GM19455 (cell line): Measurements from ENCODE around the gene CHRNB1.

ENCODE experiments used
- ATAC-seq: cut with Tn5 transposase; IDR thresholded peaks from one replicate; pipeline ENCODE4 v1.9.1; 2021; ENCODE audit not compliant: unreplicated experiment

Gene CHRNB1, protein sequence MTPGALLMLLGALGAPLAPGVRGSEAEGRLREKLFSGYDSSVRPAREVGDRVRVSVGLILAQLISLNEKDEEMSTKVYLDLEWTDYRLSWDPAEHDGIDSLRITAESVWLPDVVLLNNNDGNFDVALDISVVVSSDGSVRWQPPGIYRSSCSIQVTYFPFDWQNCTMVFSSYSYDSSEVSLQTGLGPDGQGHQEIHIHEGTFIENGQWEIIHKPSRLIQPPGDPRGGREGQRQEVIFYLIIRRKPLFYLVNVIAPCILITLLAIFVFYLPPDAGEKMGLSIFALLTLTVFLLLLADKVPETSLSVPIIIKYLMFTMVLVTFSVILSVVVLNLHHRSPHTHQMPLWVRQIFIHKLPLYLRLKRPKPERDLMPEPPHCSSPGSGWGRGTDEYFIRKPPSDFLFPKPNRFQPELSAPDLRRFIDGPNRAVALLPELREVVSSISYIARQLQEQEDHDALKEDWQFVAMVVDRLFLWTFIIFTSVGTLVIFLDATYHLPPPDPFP

DNA sequence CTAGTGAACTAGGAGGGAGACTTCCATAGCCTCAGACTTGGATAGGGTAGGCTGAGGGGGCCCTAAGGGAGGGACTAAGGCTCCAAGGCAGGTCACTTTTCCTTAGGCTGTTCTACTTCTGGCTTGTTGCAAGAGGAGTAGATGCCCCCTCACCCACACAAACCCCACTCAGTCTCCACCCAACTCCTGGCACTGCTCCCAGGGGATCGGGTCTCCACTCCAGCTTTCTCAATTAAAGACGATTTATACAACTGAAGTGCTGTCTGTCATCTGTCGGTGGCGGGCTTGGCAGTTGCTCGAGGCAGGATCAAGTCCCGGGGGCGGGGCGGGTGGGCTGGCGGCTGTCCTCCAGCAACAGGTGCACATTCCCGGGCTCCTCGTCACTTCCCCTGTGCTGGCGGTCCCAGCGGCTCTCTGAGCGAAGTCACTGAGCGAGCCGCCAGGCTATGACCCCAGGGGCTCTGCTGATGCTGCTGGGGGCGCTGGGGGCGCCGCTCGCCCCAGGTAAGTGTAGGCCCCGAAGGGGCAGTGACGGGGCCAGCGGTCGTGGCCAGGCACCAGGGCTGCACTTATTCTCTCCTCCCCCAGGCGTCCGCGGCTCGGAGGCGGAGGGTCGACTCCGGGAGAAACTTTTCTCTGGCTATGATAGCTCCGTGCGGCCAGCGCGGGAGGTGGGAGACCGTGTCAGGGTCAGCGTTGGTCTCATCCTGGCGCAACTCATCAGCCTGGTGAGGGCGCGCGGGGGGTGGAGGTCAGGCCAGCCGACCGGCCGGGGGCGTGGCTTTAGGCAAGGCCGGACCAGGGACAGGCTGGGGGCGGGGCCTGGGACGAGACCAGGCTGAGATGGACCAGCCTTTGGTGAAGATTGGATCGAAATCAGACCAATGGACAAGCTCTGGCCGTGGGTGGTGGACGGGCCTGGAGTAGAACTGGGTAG is at the start of gene CHRNB1:
CHRNB1 (plus strand) TSS at position 380 of the 937 bp plus-strand sequence; CDS start at position 447, 67 bp downstream.
- peak; percentile 72 for ATAC-seq

DNA sequence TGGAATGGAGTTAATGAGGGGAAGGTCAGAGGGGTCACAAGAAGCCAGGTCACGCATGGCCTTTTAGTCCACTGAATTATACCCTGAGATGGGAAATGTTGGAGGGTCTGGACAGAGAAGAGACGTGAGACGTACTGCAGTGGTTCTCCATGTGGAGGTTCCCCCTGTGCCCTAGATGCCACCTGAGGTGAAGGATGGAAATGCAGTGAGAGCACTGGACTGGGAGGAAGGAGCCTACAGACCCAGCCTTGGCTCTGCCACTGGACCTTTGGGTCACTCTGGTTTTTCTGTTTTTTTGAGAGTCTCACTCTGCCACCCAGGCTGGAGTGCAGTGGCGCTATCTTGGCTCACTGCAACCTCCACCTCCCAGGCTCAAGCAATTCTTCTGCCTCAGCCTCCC is 48.7 kb upstream of the CHRNB1 start:
- no peak for ATAC-seq

DNA sequence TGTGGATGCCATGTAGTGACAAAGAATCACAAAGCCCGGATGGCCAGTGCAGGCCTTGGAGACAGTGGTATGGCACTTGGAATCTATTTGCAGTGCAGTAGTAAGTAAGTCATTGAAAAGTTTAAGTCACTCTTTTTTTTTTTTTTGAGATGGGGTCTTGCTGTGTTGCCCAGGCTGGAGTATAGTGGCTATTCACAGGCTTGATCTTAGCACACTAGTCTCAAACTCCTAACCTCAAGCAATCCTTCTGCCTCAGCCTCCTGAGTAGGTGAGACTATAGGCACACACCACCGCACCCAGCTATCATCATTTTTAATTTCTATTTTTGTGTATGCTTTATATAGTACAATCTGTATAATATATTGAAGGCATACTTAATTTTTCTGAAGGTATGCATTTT is 46.2 kb upstream of the CHRNB1 start:
- ATAC-seq = no peak

DNA sequence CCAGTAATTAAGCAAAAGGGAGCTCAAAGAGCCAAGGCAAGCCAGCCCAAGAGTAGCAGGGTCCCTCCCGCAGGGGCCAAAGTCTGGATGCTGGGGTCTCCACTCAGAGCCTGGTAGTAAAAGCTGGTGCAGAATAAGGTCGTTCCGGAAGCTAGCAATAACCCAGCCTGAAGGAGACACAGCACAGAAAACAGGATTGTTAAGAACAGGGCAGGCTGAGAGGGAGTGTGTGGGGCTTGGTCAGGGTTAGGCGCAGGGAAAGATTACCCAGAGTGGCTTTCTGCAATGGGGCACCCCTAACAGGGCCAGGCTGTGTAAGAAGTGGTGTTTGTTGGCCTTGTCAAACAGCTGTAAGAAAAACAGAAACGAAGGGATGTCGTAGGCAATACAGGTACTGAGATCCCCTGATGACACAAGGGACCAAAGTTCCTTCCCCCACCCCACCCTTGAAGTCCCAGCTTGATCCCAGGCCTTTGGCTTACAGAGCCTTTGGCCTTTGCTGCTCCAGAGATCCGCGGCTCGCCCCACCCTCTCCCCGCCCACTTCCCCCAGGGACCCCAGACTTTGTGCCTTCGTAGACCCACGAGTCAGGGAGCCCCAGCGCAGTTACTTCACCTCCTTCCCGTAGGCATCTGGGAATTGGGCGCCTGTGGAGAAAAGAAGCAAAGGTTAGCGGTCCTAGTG is 41.7 kb upstream of the CHRNB1 start:
- ATAC-seq = no peak

DNA sequence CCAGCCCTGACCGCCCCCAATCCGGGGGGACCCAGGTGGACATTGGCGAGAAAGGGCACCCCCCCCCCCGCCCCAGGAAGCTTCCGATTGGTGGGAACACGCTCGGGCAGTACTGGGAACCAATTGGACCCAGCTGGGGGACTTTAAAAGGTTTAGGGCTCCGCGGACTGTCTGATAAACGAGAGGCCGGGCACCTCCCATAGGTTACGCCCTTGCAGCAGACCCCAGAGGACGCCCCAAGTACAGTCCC is 41.2 kb upstream of the CHRNB1 start:
- ATAC-seq = peak; percentile 17

DNA sequence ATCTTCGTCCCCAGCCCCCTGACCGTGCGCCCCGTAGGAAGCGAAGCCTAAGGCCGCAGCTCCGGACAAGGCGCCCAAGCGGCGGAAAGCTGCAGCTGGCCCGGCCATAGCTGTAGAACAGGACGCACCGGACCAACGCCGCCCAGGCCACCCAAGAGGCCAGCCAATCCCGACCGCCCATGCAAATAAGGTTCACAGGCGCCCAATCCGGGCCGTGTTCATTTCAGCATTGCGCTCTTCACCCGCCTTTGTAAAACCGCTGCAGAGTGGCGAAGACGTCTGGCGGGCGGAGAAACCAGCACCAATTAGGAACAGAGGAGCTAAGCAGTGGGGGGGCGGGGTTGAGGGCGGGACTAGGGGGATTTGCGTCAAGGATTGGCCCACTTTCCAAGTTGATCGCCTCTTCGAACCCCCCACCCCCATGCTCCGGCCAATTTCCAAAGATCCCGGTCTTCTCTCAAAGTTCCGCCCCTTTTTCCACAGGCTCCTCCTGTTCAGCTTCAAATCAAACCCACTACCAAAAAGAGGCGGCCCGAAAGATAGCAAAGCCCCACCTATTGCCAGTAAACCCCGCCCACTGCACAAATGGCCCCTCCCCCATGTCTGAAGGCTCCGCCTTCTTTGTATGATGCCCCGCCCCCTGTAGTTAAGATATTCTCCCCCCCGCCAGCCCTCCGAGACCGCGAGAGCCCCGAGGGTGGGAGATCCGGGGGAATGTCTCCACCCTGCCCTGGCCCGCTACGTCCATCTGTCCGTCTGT is 40.7 kb upstream of the CHRNB1 start, which contains the start of gene TMEM256:
TMEM256 (minus strand) TSS at position 121 of the 760 bp plus-strand sequence; CDS start at position 108, 13 bp downstream.
- peak; percentile 93 for ATAC-seq

DNA sequence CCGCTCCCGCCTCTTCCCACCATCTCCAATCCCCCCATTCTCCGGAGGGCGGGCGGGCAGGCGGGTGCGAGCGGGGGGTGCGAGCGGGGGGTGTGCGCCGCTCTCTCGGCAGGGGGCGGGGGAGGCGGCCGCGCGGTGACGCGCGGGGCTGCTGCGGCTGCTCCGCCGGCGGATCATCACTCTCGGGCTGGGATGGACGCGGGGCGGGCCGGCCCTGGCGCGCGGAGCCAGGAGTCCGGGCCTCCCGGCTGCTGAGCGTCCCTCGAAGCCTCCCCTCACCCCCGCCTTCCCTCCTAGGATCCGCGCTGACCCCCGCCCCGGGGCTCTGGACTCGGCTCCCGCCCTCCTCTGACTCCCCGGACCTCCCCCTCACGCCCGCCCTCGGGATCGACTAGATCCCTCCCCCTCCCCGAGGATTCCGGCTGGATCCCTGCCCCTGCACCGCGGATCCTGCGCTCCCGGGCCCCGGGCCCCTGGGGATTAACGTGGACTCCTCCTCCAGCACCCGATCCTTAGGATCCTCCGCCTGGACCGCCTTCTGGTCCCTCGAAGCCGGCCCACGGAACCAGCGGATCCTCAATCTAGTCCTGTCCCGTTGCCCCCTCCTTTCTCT is 40.0 kb upstream of the CHRNB1 start:
- ATAC-seq = no peak

DNA sequence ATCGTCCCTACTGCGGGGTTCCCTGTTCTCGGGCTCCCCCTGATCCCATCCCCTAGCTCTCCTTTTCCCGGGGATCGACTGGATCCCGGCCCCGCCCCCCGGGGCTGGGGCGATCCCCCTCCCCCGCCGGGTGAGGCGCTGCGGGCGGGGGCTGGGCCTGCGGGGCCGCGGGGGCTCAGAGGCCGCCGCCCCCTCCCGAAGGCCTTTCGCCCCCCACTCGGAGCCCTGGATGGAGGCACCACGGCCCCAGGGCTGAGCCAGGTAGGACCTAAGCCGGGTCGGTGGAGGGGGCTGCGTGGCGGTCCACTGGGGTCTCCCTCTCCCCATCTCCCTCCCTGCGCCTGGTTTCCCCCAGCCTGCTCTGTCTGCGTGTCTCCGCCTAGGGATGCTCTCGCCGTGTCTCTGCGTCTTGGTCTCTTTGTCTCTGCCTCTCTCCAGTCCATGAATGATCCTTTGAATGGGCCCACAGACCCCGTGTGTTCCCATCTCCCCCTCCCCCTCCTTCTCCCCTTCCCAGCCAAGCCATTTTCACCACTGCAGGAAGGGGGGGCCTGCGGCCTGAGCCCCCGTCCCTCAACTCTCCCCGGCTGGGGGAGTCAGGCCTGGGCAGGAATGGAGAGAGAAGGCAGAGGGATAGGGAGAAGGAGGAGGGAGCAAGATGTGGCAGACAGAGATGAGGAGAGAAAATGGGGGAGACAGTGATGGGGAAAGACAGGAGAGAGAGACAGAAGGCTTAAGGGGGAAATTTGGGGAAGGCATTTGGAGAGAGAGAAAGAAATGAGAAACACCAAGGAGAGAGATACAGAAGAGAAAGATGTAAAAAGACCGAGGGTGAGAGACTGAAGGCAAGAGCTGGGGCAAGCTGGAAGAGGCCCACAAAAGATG is 39.3 kb upstream of the CHRNB1 start:
- ATAC-seq = no peak

DNA sequence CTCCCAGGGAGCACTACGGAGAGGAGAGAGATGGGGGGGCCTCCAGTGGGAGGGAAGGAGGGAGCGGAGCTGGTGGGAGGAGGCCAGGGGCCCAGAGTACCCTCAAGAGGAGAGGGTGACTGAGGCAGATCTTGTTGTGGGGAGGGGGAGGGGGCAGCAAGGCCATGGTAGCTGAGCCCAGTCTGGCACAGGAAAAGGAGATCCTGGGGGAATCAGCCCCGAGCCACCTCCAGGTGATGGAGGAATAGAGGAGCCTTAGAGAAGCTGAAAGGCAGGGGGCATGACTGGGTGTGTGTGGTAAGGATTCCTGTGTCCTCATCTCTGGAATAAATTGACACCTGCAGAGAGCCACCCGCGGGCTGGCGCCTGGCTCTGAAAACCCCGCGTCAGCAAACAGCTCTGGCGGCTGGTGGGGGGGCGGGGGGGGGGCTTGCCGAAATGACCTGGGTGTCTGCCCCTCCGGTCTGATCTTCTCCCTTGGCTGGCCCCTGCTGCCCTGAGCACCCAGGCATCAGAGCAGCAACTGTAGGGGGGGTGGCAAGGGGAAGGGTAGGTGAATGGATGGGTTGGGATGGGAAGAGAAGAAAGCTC is 38.5 kb upstream of the CHRNB1 start:
- ATAC-seq = no peak

DNA sequence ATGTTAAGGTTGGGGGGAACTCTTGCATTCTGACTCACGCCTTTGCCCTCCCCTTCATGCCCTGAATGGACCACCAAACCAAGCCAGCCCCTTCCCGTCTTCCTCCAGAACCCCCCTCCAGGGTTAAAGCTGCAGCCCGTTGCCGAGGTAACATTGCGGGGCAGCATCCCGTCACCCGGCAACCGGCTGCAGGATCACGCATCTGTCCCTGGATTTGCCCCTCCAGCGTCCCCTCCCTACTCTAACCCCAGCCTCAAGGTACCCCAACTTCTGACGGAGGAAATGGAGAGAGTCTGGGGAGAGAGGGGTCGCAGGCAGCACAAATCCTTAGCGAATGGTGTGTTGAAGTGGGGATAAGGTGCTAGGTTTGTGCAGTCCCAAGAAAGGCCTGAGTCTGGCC is 37.8 kb upstream of the CHRNB1 start:
- no peak for ATAC-seq

DNA sequence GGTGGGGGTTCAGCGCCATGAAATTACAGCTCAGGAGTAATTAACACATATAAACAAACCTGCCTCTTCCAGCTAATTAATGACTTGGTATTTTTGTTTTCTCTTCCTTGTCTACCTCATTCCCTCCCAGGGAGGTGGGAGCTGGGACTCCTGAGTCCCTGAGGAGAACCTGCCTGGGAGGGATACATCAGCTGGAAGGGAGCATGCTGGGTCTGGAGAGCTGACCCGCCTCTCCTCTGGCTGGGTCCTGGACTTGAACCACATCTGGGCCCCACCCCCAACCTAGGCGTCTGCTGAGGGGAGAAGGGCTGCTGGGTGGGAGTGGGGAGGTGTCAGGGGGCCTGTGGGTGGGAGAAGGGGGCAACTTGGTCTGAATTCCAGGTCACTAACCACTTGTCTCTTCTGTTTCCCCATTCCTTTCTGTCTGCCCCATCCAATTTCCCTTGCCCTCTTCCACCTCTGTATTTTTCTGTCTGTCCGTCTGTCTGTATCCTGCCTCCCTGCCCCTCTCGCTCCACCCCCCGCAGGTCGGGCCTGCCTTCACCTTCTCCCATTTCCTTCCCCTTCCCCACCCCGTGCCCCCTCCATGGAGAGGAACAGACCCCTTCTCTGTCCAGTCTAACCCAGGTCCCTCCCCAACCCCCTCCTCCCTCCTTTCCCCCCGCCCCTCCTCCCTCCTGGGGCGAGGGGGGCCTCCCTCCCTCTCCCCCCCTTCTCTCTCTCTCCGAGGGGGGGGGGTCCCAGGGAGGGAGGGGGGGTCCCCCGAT is 37.2 kb upstream of the CHRNB1 start, which contains the start of gene NLGN2:
NLGN2 (plus strand) TSS at position 361 of the 767 bp plus-strand sequence. CDS start 411 bp downstream, outside the sequence.
- no peak for ATAC-seq

DNA sequence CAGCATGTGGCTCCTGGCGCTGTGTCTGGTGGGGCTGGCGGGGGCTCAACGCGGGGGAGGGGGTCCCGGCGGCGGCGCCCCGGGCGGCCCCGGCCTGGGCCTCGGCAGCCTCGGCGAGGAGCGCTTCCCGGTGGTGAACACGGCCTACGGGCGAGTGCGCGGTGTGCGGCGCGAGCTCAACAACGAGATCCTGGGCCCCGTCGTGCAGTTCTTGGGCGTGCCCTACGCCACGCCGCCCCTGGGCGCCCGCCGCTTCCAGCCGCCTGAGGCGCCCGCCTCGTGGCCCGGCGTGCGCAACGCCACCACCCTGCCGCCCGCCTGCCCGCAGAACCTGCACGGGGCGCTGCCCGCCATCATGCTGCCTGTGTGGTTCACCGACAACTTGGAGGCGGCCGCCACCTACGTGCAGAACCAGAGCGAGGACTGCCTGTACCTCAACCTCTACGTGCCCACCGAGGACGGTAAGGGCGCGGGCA is 36.6 kb upstream of the CHRNB1 start:
- no peak for ATAC-seq

DNA sequence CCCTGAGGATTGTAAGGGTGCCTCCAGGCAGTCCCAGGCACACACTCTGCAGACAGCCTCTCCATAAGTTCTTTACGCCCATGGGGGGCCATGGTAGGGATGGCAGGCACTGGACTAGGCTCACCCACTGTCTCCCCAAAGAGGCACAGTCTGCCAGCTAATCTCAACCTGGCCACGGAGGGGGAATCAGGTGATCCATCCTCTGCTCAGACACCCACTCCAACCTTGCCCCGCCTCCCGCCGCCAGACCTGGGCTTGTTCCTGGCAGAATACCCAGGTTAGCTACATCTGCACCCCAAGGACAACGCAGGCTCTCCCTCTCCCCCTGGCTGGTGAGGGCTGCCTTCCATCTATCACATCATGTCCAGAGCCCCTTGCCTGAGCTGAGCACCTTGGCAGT is 36.0 kb upstream of the CHRNB1 start:
- no peak for ATAC-seq

DNA sequence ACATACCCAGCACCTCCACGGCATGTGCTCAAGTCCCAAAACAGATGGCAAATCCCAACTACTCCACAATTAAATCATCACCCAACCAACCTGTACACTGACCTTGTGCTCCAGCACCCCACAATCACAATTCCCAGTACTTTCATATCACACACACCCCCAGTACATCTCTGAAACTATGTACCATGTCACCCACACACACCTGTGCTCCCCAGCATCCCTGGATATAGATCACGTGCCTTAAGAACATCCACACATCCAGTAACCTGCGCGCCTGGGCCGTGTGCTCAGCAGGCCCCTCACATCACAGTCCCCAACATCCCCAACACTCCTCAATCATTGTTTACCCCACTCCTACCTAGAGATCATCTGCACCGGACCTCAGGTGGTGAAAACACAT is 35.1 kb upstream of the CHRNB1 start:
- no peak for ATAC-seq

DNA sequence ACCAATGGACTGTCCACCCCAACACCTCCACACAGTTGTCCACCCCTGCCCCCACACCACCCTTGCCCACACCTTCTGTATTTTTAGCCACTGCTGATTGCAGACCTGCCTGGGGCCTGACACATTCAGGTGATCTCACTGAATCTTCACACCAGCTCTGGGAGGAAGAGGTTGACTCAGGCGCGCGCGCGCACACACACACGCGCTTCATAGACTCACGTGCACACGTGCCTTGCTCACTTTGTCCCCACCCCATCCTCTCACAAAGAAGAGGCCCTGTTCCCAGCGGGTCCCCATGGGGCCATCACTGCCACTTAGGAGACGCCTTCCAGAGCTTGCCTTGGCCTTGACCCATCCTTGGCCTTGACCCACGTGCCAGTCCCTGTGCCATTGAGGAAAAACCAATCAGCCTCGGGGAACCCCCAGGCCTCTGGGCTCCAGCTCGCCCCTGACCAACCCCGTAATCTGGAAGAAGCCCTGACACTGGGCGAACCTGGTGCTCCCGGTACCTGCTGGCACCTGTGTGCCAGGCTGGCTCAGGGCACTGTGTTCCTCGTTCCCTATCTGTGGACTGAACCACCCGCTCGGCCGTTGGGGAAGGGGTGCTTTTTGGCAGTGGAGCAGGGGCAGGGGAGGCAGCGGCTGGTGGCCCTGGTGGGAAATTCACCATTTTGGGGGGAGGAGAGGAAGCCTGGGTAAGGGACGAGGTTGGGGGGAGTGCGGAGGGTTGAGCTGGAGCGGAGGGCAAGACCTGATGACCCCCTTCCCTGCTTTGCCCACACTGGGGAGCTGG is 34.0 kb upstream of the CHRNB1 start:
- ATAC-seq = no peak

DNA sequence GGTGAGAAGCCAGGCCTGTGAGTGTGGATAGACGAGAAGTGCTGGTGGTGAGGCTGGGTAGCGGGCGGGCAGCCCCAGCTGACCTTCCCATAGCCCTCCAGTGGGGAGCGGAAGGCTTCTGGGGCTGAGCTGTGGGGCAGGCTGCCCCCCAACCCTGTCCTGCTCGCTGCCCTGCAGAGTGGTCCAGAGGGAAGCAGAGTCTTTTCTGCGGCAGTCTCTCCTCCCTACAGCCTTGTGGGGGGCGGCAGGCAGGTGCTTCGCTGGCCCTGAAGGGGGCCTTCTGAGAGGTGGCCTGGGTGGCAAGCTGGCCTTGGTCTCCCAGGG is 33.5 kb upstream of the CHRNB1 start:
- ATAC-seq = no peak

DNA sequence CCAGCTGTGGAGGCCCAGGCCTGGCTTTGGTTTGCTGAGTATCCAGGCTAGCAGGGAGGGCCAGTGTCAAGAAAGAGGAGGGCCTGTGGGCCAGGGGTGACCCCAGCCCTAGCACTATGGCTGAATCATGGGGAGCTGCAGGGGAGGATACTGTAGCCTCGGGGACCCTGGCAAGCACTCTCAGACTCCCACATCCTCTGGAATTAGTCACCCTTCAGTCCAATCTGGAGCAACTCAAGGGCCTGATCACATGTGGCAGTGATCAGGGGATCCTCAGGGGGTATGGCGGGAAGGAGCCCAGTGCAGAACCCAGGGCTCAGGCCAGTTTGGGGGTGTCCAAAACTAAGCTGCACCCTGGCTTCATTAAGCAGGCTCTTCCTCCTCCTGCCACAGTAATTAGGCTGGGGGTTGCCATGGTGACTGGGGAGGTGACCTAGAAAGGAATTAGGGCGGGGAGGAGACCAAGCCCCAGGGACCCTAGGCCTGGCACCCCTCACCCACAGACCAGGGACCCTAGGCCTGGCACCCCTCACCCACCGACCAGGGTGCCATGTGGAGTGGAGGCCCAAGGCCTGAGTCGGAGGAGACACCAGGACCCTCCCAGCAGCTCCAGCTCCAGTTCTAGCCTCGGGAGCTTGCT is 31.4 kb upstream of the CHRNB1 start:
- no peak for ATAC-seq
